Peyer's patch (tissue), 4 donors: ENCODE results near the gene CMYA5. TPM values are rescaled to one million over a fixed set of nuclear protein-coding genes. Genes with fewer than 3 reads are reported as not detected.

Source experiments
- DNase-seq, 3 donors: peaks; one replicate each; pipeline ENCODE4 v3.0.0-alpha.2; 2017 to 2019
- H3K27ac ChIP-seq, 4 donors: fragments of 200-600 bp; sonication (generic); one replicate each; pipeline ENCODE4 v1.5.1; 2016 to 2019
- H3K27me3 ChIP-seq, 2 donors: fragments of 200-600 bp; sonication (generic); one replicate each; pipeline ENCODE4 v1.5.1; 2019
- H3K36me3 ChIP-seq, 3 donors: fragments of 200-600 bp; sonication (generic); one replicate each; pipeline ENCODE4 v1.5.1; 2016 to 2019
- H3K4me1 ChIP-seq, 4 donors: fragments of 200-600 bp; sonication (generic); one replicate each; pipeline ENCODE4 v1.5.1; 2016 to 2019
- H3K4me3 ChIP-seq, 4 donors: fragments of 200-600 bp; sonication (generic); 1 replicate in 3 of 4; 2 replicates in 1 of 4; pipeline ENCODE4 v1.5.1; 2016 to 2019; ENCODE audit warnings: mild to moderate bottlenecking in 1 of 4
- H3K9me3 ChIP-seq, 4 donors: fragments of 200-600 bp; sonication (generic); one replicate each; pipeline ENCODE4 v1.5.1; 2016 to 2019; ENCODE audit warnings: mild to moderate bottlenecking in 1 of 4
- CTCF ChIP-seq, 6 experiments: fragments of 450-650 bp in 4 of 6; fragments of 200-600 bp in 2 of 6; sonication (generic) in 1 of 6; IDR thresholded peaks; one replicate each; pipeline ENCODE4 v1.5.1; 2017 to 2019; ENCODE audit warnings: antibody characterized with exemption in 6 of 6, mild to moderate bottlenecking in 3 of 6, moderate library complexity in 1 of 6
- POLR2A ChIP-seq, 2 donors: fragments of 450-650 bp; IDR thresholded peaks; one replicate each; pipeline ENCODE4 v1.5.1; 2017; ENCODE audit warnings: antibody characterized with exemption in 2 of 2, mild to moderate bottlenecking in 2 of 2, moderate library complexity in 2 of 2
- total RNA-seq, 4 donors: library from RNA; depleted of rRNA; stranded (reverse); fragments of >200 nt; gene quantifications; one replicate each; pipeline ENCODE4 v1.1.0, GENCODE V29; 2016

The CMYA5 gene
- total RNA-seq, 4 donors from 2014 or later = 1.1 to 15.7 (median 2.5) TPM

GRCh38 chr5:79731775-79732174 is 42.1 kb downstream of the CMYA5 start:
- Histone ChIP-seq H3K36me3 (no peaks in the 10 kb centered on the region), H3K27me3 (no peaks in the 10 kb centered on the region), H3K9me3 (no peaks in the 10 kb centered on the region), H3K4me3 (no peak overlapping the region), H3K4me1 (no peaks in the 10 kb centered on the region), H3K27ac (no peak overlapping the region)
- TF ChIP-seq POLR2A (IDR thresholded peaks at IDR 0.05) = no peak
- no peak for TF ChIP-seq CTCF (IDR thresholded peaks at IDR 0.05)
- DNase-seq = no peak

- Histone ChIP-seq H3K4me1 (no peaks in the 10 kb centered on the region), H3K36me3 (no peaks in the 10 kb centered on the region), H3K4me3 (no peak overlapping the region), H3K9me3 (no peaks in the 10 kb centered on the region), H3K27ac (no peak overlapping the region), H3K27me3 (no peaks in the 10 kb centered on the region)
- no peak for TF ChIP-seq CTCF (IDR thresholded peaks at IDR 0.05)
- TF ChIP-seq POLR2A (IDR thresholded peaks at IDR 0.05) = no peak
- DNase-seq = no peak
These were observed 47.2 kb downstream of the CMYA5 start for GRCh38 chr5:79736528-79737514.

GRCh38 chr5:79738349-79738748 is 48.7 kb downstream of the CMYA5 start:
- H3K36me3 ChIP-seq = no peaks in the 10 kb centered on the region
- TF ChIP-seq CTCF (IDR thresholded peaks at IDR 0.05) (no peak), POLR2A (IDR thresholded peaks at IDR 0.05) (no peak)
- no peak overlapping the region for H3K27ac ChIP-seq
- H3K9me3 ChIP-seq = no peaks in the 10 kb centered on the region
- DNase-seq = no peak
- no peaks in the 10 kb centered on the region for H3K27me3 ChIP-seq
- no peaks in the 10 kb centered on the region for H3K4me1 ChIP-seq
- H3K4me3 ChIP-seq = no peak overlapping the region

- H3K36me3 ChIP-seq = no peaks in the 10 kb centered on the region
- no peaks in the 10 kb centered on the region for H3K27me3 ChIP-seq
- no peaks in the 10 kb centered on the region for H3K4me1 ChIP-seq
- H3K9me3 ChIP-seq = no peaks in the 10 kb centered on the region
- no peak overlapping the region for H3K4me3 ChIP-seq
- no peak overlapping the region for H3K27ac ChIP-seq
- DNase-seq = no peak
- TF ChIP-seq POLR2A (IDR thresholded peaks at IDR 0.05) (no peak), CTCF (IDR thresholded peaks at IDR 0.05) (no peak)
These were observed 53.0 kb downstream of the CMYA5 start for GRCh38 chr5:79742549-79743136.

- TF ChIP-seq CTCF (IDR thresholded peaks at IDR 0.05) (no peak), POLR2A (IDR thresholded peaks at IDR 0.05) (no peak)
- no peak for DNase-seq
- no peak overlapping the region for H3K27ac ChIP-seq
- no peaks in the 10 kb centered on the region for H3K9me3 ChIP-seq
- H3K4me3 ChIP-seq = no peak overlapping the region
- H3K36me3 ChIP-seq = no peaks in the 10 kb centered on the region
- H3K27me3 ChIP-seq = no peaks in the 10 kb centered on the region
- H3K4me1 ChIP-seq = no peaks in the 10 kb centered on the region
These were observed 54.4 kb downstream of the CMYA5 start for GRCh38 chr5:79743846-79744605.
